H4 (cell line): ENCODE results near the gene EGFR. TPM values are rescaled to one million over a fixed set of nuclear protein-coding genes. Genes with fewer than 3 reads are reported as not detected.

Experiments used
- DNase-seq: peaks from one replicate; pipeline ENCODE4 v3.0.0-alpha.2; 2015; ENCODE audit warnings: low spot score
- total RNA-seq: library from RNA; depleted of rRNA; stranded (reverse); fragments of >200 nt; shearing (Covaris generic); gene quantifications from 2 replicates; pipeline ENCODE4 v1.2.3, GENCODE V29; 2014

Gene EGFR
- total RNA-seq, 1 experiment from 2014 or later = 16.5 TPM

DNA sequence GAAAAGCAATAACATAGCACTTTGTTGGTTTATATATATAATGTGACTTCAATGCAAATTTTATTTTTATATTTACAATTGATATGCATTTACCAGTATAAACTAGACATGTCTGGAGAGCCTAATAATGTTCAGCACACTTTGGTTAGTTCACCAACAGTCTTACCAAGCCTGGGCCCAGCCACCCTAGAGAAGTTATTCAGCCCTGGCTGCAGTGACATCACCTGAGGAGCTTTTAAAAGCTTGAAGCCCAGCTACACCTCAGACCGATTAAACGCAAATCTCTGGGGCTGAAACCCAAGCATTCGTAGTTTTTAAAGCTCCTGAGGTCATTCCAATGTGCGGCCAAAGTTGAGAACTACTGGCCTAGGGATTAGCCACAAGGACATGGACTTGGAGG lies 191.4 kb downstream of the EGFR start:
- no peak for DNase-seq

DNA sequence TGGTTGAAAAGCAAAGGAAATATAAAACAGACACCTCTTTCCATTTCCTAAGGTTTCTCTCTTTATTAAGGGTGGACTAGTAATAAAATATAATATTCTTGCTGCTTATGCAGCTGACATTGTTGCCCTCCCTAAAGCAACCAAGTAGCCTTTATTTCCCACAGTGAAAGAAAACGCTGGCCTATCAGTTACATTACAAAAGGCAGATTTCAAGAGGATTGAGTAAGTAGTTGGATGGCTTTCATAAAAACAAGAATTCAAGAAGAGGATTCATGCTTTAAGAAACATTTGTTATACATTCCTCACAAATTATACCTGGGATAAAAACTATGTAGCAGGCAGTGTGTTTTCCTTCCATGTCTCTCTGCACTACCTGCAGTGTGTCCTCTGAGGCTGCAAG lies 191.9 kb downstream of the EGFR start:
- DNase-seq = no peak

DNA sequence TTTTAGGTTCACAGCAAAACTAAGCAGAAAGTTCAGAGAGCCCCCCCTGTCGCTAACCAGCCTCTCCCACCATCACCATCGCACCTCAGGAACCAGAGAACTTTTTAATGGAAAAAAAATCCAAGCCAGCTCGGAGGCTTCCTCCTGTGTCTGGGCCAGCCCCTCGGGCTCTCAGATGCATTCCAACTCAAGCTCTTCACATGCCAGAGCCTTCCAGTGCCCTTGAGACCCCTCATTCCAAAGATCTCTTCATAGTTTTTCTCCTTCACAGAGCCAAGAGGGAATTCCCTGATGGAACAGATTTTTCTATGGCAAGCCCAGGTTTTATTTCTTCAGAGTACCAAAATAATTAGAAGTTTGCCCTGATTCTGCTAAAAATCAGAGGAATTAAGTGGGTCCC lies 192.9 kb downstream of the EGFR start:
- no peak for DNase-seq

DNA sequence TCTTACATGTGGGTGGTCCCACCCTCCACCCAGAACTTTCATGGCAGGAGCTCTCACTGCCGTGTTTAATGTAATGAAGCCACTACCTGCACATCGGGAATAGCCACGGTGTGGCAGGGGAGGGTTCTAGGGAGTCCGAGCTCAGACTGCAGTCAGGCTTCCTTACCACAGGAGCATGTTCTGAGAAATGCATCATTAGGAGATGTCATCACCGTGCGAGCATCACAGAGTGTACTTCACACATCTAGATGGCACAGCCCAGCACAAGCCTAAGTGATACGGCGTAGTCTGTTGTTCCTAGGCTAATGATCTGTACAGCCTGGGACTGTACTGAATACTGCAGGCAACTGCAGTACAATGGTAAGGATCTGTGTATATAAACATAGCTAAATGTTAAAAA lies 193.4 kb downstream of the EGFR start:
- DNase-seq = no peak

DNA sequence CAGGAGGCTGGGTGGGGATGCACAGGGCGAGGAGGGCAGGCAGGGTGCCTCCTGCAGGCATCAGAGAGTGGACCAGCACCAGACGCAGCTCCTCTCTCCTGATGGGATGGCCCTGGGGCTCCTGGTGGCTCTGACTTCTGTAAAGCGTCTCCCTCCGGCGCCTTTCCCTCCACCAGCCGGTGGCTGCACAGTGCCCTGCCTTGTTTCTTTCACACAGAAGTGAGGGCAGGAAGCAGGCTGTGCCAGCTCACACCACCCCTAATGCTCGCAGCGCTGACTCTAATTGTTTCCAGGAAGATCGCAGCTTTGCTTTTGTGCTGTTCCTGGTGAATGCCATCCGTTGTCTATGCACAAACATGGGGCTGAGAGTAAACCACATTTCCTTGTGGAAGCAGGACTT lies 194.0 kb downstream of the EGFR start:
- no peak for DNase-seq

DNA sequence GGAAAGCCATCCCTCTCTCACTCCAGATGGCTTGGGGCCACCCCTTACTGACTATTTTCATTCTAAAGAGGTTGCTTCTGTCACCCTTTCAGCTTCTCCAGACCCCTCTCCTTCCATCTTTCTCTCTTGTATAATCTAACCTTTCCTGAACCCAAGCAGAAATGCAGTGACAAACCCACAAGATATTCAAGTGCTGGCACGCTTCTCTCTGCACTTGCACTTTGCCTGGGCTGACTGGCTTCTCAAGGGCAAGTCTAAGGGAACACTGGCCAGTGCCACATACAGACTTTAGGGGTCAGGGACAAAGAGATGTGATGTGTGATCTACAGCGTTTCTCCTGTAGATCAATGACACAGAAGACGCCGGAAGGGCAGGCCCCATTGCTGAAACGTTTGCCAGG lies 195.9 kb downstream of the EGFR start:
- DNase-seq = no peak

DNA sequence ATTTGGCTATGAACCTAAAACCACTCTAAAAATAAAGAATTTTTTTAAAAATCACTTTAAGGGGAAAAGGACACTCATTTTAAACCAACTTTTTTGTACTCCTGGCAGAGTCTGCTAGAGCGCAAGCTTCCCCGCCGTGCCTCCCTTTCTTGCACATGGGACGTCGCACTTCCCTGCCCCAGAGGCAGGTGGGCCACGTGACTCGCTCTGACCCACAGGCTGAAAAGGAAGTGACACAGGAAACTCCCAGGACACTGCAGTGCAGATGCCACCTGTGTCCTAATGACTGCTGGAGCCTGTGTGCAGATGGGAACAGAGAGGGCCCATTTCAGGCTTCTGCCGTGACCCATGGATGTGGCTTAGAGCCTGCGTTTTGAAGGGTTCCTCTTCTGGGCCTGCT lies 204.2 kb downstream of the EGFR start:
- no peak for DNase-seq

DNA sequence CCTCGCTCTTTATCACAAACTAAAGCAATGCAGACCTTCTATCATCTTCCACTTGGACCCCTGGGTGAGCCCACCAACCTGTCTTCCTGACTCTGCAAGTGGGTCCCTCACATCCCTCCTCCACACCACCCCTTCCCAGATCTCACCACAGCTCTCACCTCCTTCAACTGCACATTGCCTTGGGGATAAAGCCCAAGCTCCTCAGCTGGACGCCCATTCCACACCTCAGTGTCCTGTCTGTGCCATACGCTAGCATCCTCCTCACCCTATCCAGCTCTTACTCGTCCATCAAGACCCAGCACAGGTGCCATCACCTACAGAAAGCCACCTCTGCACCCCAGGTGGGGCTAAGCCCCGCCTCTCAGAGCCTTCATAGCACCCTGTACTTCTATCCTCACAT lies 205.3 kb downstream of the EGFR start:
- DNase-seq = no peak

DNA sequence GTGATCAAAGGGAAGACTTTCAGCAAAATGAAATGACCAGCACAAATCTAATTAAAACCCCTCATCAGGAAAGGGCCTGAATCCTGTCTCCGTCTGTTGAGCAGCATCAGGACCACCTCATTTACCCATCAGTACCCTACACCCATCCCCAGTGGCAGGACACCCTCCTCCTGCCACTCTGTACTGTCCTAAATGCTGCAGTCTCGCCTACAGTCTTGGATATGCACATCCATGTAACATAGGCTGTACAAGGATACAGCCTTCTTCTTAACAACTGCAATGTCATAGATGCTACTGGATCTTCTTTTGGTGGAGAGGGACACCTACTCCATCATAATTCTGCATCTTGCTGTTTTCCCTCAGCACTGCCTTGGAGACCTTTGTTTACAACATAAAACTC lies 206.0 kb downstream of the EGFR start:
- no peak for DNase-seq

DNA sequence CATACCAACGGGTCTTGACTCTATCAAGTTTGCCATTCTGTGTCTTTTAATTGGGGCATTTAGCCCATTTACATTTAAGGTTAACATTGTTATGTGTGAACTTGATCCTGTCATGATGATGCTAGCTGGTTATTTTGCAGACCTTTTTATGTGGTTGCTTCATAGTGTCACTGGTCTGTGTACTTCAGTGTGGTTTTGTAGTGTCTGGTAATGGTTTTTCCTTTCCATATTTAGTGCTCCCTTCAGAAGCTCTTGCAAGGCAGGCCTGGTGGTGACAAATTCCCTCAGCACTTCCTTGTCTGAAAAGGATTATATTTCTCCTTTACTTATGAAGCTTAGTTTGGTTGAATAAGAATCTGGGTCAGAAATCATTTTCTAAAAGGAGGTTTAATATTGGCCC lies 211.2 kb downstream of the EGFR start:
- DNase-seq = no peak

DNA sequence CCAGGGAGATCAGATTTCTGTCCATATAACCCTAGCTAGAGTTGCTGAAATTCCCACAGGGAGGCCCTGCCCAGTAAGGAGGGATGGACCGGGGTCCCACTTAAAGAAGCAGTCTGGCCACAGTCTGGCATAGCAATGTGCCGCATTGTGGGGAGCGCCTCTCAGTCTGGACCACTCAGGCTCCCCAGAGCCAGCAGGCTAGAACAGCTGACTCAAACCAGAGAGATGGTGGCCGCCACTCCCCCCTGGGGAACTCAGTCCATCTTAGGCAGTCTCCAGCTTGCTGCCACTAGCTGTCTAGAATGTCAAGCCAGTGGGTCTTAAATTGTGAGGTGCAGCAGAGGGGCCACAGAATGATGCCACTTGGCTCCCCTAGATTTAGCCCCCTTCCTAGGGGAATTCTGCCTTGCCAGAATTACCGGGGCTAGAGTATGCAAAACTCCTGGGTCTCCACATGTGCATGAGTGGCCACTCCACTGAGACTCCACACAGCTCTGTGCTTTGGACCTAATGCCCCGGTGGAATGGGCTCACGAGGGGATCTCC lies 213.0 kb downstream of the EGFR start:
- no peak for DNase-seq

DNA sequence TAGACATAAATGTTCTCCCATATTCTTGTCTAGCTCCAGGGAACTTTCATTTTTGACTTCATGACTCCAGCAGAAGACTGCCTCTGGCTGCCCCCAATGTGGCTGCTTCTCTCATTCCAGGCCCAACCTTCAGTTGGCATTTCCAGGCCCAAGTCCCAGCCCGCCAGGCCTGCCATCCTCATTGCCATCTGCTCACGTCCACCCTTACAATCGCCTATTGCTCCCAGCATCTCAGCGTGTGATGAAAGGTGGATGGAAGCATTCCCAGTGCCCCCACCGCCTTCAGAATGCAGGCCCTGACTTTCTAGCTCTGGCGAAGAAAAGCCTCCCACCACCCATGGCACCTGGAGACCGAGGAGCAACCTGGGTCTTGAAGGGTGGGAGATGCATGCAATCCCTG lies 214.2 kb downstream of the EGFR start:
- DNase-seq = no peak

DNA sequence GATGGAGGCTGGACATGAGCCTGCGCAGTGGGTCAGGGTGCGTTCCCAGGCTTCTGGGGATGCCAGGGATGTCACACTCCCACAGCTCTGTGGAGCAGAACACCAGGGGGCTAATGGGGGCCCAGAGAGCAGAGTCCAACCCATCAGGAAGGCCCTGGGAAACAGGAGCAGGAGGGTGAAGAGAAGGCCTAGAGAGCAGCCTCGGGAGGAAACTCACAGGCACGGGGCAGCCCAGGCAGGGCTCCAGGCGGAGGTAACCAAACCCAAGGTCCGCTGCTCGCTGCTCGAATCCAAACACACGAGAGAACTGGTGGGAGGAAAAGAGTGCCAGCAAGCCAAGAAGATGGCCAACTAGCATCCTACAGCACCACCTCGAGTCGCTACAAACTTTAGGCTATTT lies 215.6 kb downstream of the EGFR start:
- DNase-seq = no peak

DNA sequence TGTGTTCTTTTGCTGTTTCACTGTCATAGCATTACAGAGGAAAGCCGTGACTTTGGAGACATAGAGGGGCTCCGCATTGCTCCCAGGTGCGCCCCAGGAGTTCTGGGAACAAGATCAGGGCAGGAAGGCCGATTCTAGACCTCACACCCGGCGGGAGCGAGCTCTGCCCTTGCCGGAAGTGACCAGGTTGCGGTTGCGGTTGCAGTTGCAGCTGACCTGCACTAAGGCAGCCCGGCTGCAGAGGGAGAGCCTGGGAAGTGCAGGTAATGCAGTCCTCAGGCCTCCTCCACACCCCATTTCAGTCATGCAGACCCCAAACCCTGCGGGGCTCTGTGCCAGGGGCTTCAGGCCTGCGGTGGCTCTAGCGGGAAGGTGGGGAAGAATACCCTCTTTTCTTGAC lies 216.3 kb downstream of the EGFR start:
- no peak for DNase-seq

DNA sequence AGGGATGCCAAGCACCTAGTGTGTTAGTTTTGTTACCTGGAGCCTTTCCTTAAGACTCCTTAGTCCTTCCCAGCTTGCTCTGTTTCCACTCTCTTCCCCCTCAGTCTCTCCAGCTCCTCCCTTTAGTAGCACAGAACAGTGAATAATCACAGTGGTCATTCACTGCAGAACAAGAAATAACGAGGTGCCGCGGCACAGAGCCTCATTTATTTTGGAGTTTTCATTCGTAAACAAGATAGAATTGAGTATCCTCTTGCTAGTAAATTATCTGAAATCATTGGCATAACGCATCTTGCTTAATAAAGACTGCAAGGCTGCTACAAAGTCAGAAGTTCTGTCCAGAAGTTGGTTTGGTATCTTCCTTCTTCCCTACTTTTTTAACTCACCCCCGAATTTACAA lies 217.0 kb downstream of the EGFR start:
- no peak for DNase-seq

DNA sequence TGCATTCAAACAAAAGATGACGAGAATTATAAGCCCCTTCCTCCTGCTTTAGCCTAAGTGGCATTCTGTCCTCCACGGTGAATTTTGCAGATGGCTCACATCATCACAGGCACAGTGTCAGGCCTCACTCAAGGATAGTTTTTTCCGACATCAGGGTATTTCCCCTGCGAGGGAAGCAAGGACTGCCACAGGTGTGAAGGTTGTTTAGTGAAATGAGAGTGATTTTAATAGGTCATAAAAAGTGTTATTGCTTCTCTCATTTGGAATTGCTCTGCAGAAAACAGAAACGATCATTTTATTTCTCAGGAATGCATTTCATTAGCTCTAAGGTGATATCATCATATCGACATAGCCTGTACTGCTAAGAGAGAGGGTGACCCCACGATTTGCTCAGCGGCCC lies 217.7 kb downstream of the EGFR start:
- DNase-seq = no peak

DNA sequence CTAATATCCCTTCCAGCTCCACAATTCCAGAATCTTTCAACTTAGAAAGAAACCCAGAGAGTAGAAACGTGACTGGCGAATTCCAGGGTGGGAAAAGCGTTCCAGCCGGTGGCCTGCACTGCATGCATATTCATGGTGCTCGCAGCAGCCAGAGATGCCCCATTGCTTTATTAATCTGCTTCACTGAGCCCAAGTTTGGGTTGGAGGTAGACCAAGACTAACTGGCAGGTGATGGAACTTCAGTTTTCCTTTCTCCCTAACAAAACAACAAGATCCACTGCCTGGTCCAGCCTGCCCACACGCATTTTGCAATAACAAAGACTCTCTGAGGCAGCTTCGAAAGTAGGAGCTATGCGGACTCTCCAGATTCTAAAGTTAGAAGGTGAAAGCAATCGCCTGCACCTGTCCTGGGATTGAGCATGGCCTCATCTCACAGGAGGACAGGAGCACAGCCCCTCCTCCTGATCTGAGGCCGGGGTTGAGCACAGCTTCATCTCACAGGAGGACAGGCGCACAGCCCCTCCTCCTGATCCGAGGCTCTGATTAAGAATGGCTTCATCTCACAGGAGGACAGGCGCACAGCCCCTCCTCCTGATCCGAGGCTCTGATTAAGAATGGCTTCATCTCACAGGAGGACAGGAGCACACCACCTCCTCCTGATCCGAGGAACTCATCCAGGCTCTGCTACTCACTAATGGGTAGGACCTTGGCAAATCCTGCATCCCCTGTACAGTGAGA lies 218.5 kb downstream of the EGFR start:
- DNase-seq = no peak

DNA sequence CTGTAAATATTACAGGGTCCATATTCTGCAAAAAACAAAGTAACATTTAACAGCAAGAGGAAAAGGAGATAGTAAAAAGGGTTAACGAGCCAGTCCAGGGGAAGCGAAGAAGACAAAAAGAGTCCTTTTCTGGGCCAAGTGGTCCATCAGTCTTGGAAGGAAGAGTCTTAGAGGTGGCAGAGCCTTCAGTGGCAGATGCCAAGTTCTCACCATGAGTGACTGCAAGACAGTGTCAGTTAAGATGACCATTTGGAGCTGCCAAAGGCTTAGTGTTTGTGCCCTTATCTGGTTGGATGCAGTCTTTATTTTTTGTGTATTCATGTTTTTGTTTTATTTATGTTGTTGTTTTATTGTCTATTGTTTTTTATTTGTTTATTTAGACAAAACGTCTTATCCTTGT lies 220.6 kb downstream of the EGFR start:
- DNase-seq = no peak

DNA sequence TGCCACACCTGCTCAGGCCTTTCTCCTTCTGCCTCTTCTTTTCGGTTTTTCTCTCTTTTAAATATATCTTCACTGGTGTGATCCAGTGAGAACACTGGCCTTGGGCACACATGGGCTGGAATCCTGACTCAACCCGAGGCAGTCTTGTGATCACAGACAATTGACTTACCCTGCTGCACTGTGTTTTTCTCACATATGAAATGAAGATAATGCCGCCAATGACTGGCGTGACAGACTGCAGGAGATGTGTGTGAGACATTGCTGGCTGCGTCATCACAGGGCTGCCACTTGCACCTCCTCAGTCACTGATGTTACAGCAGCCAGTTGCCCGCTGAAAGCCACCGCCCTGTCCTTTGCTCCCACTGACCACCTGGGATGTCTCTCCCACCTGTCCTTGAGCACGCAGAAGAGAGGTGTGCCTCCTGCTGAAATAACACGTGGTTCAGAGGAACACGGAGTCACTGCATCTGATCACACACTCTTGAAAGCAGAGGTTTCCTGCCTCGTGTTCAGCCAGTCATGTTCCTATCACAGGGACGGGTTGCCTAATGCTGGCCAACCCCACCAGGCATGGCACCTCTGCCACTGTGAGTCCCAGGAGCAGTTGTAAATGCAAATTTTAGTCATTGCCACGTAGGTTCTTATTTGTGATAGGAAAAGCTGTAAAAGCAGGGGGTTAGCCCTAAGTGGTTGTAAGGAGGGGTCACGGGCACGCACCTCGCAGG lies 221.8 kb downstream of the EGFR start:
- no peak for DNase-seq

DNA sequence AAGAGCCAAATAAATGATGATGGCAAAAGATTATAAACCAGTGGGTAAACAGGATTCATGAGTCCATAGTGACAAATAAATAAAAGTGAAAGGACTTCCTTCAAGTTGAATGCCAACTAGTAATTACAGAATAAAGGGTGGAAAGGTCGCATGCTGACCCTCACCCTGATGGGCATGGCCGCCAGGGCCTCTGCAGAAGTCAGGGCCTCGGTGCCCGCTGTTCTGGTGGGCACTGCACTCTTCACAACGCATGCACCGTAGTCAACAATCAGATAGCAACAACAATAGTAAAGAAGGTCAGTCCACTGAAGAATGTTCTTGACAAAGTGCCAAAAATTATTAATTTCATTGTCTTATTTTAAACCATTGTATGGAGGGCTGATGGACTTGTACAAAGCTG lies 223.1 kb downstream of the EGFR start:
- no peak for DNase-seq

DNA sequence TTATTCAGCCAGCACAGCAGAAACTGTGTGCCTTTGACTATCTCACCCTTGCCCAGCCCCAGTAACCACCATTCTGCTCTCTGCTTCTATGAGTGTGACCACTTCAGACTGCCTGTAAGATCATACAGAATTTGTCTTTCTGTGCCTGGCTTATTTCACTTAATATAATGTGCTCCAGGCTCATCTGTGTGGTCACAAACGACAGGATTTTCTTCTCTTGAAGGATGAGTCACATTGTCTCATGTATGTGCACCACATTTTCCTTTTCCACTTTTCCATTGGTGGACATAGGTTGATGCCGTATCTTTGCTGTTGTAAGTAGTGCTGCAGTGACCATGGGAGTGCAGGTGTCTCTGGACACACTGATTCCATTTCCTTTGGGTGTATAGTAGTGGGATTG lies 223.8 kb downstream of the EGFR start:
- DNase-seq = no peak

DNA sequence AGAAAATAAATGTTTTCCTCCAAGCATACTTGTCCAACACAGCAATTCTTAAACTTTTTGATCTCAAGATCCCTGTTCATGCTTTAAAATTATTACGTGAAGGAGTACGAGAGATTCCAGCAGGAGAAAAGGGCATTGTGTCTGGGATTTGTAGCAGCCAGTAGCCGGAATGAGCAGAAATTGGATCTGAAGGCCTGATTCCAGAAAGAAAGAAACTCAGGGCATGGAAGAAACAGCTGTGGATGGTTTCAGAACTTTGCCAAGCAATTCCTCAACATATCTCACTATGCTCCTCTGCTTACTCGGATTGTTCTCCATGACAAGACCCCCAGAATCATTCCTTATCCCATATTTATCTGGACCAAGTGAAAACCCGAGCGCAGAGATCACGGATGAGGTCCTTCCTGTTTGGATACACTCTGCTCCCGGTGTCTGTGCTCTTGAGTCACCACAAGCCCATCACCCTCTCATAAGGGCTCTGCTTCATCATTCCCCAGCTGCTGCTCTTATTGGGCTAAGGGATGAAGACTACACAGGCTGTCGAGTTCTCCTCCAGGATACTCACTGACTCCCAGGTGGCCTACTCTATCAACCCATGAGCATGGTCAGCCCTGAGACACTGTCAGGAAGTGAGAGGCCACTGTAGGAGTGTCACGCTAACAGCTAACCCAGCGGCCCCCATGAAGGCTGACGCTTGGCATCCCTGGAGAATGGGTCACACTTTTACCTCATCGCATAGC lies 225.4 kb downstream of the EGFR start:
- DNase-seq = no peak

DNA sequence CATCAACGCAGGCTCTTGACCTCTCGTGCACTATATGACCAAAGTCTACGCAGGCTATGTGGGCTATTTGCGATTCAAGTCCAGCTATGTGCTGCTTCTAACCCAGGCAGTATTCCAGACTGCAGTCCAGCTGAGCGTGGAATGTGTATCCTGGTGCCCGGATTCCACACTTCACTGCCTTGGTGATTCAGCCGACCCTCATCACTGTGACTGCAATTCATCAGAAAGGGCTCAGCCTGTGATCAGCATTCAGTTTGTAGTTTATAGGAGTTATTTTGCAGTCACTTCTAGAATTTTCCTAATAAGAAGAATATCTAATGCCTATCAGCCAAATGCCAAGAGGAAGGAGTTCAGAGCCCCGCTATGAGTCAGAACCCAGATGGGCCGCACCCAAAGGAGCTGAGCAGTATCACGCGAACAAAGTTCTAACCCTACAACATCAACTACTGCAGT lies 226.5 kb downstream of the EGFR start:
- no peak for DNase-seq
